ENCODE measurements around the gene JTB. TPM values are rescaled to one million over a fixed set of nuclear protein-coding genes. Genes with fewer than 3 reads are reported as not detected.

Gene JTB
- polyA plus RNA-seq, 3 donors = 93.3 to 106 (median 105) TPM

Other genes starting within 250 kb of the JTB start
- gene INTS3, start 249.6 kb downstream of the JTB start, polyA plus RNA-seq (ENCODE audit: insufficient read length in 3 of 3) = 100 to 1,000 TPM; 105 to 155 (median 107) TPM
- 10 to 100 TPM; 35.4 to 43.3 (median 40.5) TPM for gene SLC27A3, start 202.3 kb downstream of the JTB start, polyA plus RNA-seq (ENCODE audit: insufficient read length in 3 of 3)
- 10 to 100 TPM; 29.5 to 35.2 (median 29.6) TPM for gene GATAD2B, start 54.7 kb downstream of the JTB start, polyA plus RNA-seq (ENCODE audit: insufficient read length in 3 of 3)
- 10 to 100 TPM; 30.8 to 49.8 (median 41.8) TPM for gene DENND4B, start 31.0 kb downstream of the JTB start, polyA plus RNA-seq (ENCODE audit: insufficient read length in 3 of 3)
- 10 to 100 TPM; 34.9 to 56.5 (median 41.7) TPM for gene CRTC2, start 19.1 kb downstream of the JTB start, polyA plus RNA-seq (ENCODE audit: insufficient read length in 3 of 3)
- gene SLC39A1, start 14.1 kb downstream of the JTB start, polyA plus RNA-seq (ENCODE audit: insufficient read length in 3 of 3) = 10 to 100 TPM; 77.5 to 81.4 (median 80.6) TPM
- 10 to 100 TPM; 32.4 to 46.2 (median 34.4) TPM for gene CREB3L4, start 9.8 kb downstream of the JTB start, polyA plus RNA-seq (ENCODE audit: insufficient read length in 3 of 3)
- gene RAB13, start 8.7 kb upstream of the JTB start, polyA plus RNA-seq (ENCODE audit: insufficient read length in 3 of 3) = 100 to 1,000 TPM; 162 to 175 (median 170) TPM
- gene RPS27, start 13.1 kb upstream of the JTB start, polyA plus RNA-seq (ENCODE audit: insufficient read length in 3 of 3) = 1,000 to 10,000 TPM; 2,539 to 3,295 (median 3,294) TPM
- gene NUP210L, start 177.4 kb upstream of the JTB start, polyA plus RNA-seq (ENCODE audit: insufficient read length in 3 of 3) = under 1 TPM; 0.04 to 0.18 (median 0.17) TPM
- gene TPM3, start 214.4 kb upstream of the JTB start, polyA plus RNA-seq (ENCODE audit: insufficient read length in 3 of 3) = 100 to 1,000 TPM; 269 to 295 (median 275) TPM
- not detected for gene CFAP141, start 228.7 kb upstream of the JTB start, polyA plus RNA-seq (ENCODE audit: insufficient read length in 3 of 3)
- 100 to 1,000 TPM; 184 to 191 (median 185) TPM for gene UBAP2L, start 243.3 kb upstream of the JTB start, polyA plus RNA-seq (ENCODE audit: insufficient read length in 3 of 3)

Measured in renal cortex interstitium (tissue), 3 donors.